ENCODE measurements around the gene DNAH14. TPM values are rescaled to one million over a fixed set of nuclear protein-coding genes. Genes with fewer than 3 reads are reported as not detected.

DNAH14 gene
- total and polyA plus RNA-seq, 2 donors (not counting 3 experiments of a cell fraction or from before 2014, with no cell fraction given): 1.5 to 7.1 TPM

- TF ChIP-seq, protein P1, sequence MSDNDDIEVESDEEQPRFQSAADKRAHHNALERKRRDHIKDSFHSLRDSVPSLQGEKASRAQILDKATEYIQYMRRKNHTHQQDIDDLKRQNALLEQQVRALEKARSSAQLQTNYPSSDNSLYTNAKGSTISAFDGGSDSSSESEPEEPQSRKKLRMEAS (IDR thresholded peaks at IDR 0.05; ENCODE audit: insufficient read depth, insufficient read length): no peak
- TF ChIP-seq EZH2 (IDR thresholded peaks at IDR 0.05; ENCODE audit: borderline replicate concordance, low read depth, low read length, severe bottlenecking) (no peak), GATA2 (IDR thresholded peaks at IDR 0.05; ENCODE audit: insufficient read depth, insufficient read length, low read depth, low read length) (no peak), POLR2A (IDR thresholded peaks at IDR 0.05; ENCODE audit: low read depth, low read length) (no peak), MYC (IDR thresholded peaks at IDR 0.05; ENCODE audit: low read depth, low read length) (no peak), JUN (IDR thresholded peaks at IDR 0.05; ENCODE audit: borderline replicate concordance, insufficient read depth, insufficient read length, low read depth) (no peak), POLR2AphosphoS5 (IDR thresholded peaks at IDR 0.05; ENCODE audit: insufficient read depth, low read depth, low read length) (no peak)
- TF ChIP-seq, protein P2, sequence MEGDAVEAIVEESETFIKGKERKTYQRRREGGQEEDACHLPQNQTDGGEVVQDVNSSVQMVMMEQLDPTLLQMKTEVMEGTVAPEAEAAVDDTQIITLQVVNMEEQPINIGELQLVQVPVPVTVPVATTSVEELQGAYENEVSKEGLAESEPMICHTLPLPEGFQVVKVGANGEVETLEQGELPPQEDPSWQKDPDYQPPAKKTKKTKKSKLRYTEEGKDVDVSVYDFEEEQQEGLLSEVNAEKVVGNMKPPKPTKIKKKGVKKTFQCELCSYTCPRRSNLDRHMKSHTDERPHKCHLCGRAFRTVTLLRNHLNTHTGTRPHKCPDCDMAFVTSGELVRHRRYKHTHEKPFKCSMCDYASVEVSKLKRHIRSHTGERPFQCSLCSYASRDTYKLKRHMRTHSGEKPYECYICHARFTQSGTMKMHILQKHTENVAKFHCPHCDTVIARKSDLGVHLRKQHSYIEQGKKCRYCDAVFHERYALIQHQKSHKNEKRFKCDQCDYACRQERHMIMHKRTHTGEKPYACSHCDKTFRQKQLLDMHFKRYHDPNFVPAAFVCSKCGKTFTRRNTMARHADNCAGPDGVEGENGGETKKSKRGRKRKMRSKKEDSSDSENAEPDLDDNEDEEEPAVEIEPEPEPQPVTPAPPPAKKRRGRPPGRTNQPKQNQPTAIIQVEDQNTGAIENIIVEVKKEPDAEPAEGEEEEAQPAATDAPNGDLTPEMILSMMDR (IDR thresholded peaks at IDR 0.05; ENCODE audit: extremely low read depth in 1 of 2, insufficient read depth in 1 of 2, low read depth in 1 of 2, low read length in 2 of 2): no peak
- POLR2A ChIA-PET: interaction anchor here (1.0 kb wide), 1 partner anchor 575 kb away, joined by 4 read pairs; the partner anchor contains the start of gene SDE2
Measured at GRCh38 chr1:225424562-225425200, 495.2 kb downstream of the DNAH14 start.

More at GRCh38 chr1:225424562-225425200, 495.2 kb downstream of the DNAH14 start:
- H3K9me3 ChIP-seq (replicated peaks; ENCODE audit: control insufficient read depth, insufficient read depth, low read length): no peaks in the 10 kb centered on the region
- H3K4me1 ChIP-seq (ENCODE audit: control insufficient read depth, extremely low read depth, insufficient read depth, low read length): peaks cover 53% of the 10 kb centered on the region
- peaks cover 0 to 5% of the 10 kb centered on the region in 2 experiments for H3K36me3 ChIP-seq (ENCODE audit: control insufficient read depth in 2 of 2, extremely low read depth in 1 of 2, insufficient read depth in 2 of 2, low read length in 2 of 2)
- no peak for DNase-seq (ENCODE audit: low read depth, low spot score)
- no peaks in the 10 kb centered on the region for H3K9me1 ChIP-seq (replicated peaks; ENCODE audit: control insufficient read depth, extremely low read depth, insufficient read depth, low read length)
- peaks cover 4% of the 10 kb centered on the region for H4K20me1 ChIP-seq (replicated peaks; ENCODE audit: control insufficient read depth, extremely low read depth, insufficient read depth, low read length)
- no peak overlapping the region for H3K27ac ChIP-seq (ENCODE audit: insufficient read depth, low read depth, low read length)
- intact Hi-C loops (cut with micrococcal nuclease): loop anchor here (5.0 kb wide), 3 partner anchors 107 to 1592 kb away; partner anchors contain the start of gene H3-3A
- dilution Hi-C loops (cut with MboI; ENCODE audit: extremely low pct_ligation_motif_present, low sequenced_read_pairs): no loop called here
- CTCF ChIA-PET: interaction anchor here (1.0 to 1.6 kb wide), 3 partner anchors 17 to 50 kb away, joined by 3 to 6 read pairs (median 3); no protein-coding TSS in a partner anchor
- H3K4me3 ChIP-seq (replicated peaks in 1 of 3; ENCODE audit: insufficient read depth in 1 of 3, low read depth in 1 of 3, low read length in 3 of 3): no peak overlapping the region
- no peak overlapping the region for H3K4me2 ChIP-seq (ENCODE audit: insufficient read depth, low read length)
- FAIRE-seq: no peak
- H3K27me3 ChIP-seq (ENCODE audit: control insufficient read depth in 2 of 2, insufficient read depth in 2 of 2, low read length in 2 of 2): no peaks in the 10 kb centered on the region
- H3K9ac ChIP-seq (replicated peaks; ENCODE audit: extremely low read depth, insufficient read depth, low read length): no peak overlapping the region
- H2AFZ ChIP-seq (ENCODE audit: low read depth, low read length): no peak overlapping the region
- BruUV-seq (replicated peaks): no TSS peak
- H3K79me2 ChIP-seq (ENCODE audit: control insufficient read depth, insufficient read depth, low read length): peaks cover 65% of the 10 kb centered on the region

Data from endothelial cell of umbilical vein (primary cell).